Measurements from ENCODE around the gene CEP41.

CEP41 gene

GRCh38 chr7:130430115-130430514, 10.7 kb downstream of the CEP41 start:
- peak overlapping the region; percentile 52 for H3K4me3 ChIP-seq (ENCODE audit: low read depth, low read length)
- TF ChIP-seq CTCF (IDR thresholded peaks at IDR 0.05; ENCODE audit: low read depth, low read length), result no peak

- no peak for TF ChIP-seq CTCF (IDR thresholded peaks at IDR 0.05; ENCODE audit: low read depth, low read length)
- H3K4me3 ChIP-seq (ENCODE audit: low read depth, low read length), result no peak overlapping the region
These were observed 11.8 kb downstream of the CEP41 start for GRCh38 chr7:130429019-130429418.

GRCh38 chr7:130426564-130426963, 14.3 kb downstream of the CEP41 start:
- no peak for TF ChIP-seq CTCF (IDR thresholded peaks at IDR 0.05; ENCODE audit: low read depth, low read length)
- no peak overlapping the region for H3K4me3 ChIP-seq (ENCODE audit: low read depth, low read length)

GRCh38 chr7:130425796-130426195, 15.0 kb downstream of the CEP41 start:
- TF ChIP-seq CTCF (IDR thresholded peaks at IDR 0.05; ENCODE audit: low read depth, low read length), result no peak
- H3K4me3 ChIP-seq (ENCODE audit: low read depth, low read length), result no peak overlapping the region

- no peak overlapping the region for H3K4me3 ChIP-seq (ENCODE audit: low read depth, low read length)
- no peak for TF ChIP-seq CTCF (IDR thresholded peaks at IDR 0.05; ENCODE audit: low read depth, low read length)
These were observed 17.2 kb downstream of the CEP41 start for GRCh38 chr7:130423501-130424037.

- TF ChIP-seq CTCF (IDR thresholded peaks at IDR 0.05; ENCODE audit: low read depth, low read length), result no peak
- no peak overlapping the region for H3K4me3 ChIP-seq (ENCODE audit: low read depth, low read length)
These were observed 19.1 kb downstream of the CEP41 start for GRCh38 chr7:130421684-130422083.

GRCh38 chr7:130420943-130421578, 19.8 kb downstream of the CEP41 start:
- TF ChIP-seq CTCF (IDR thresholded peaks at IDR 0.05; ENCODE audit: low read depth, low read length), result no peak
- no peak overlapping the region for H3K4me3 ChIP-seq (ENCODE audit: low read depth, low read length)

Measured in WI38 (cell line).